SK-N-MC (cell line): ENCODE results near the gene DDX50.

Source experiments
- EZH2 ChIP-seq: fragments of 200-600 bp; sonication (generic); IDR thresholded peaks from one replicate; pipeline ENCODE4 v1.6.1; 2017; ENCODE audit warnings: antibody characterized with exemption
- FOXP2 ChIP-seq: optimal IDR thresholded peaks from 2 replicates; pipeline ENCODE3; 2011; ENCODE audit warnings: mild to moderate bottlenecking, moderate library complexity; ENCODE audit not compliant: insufficient read depth; ENCODE audit errors: extremely low read length, control extremely low read depth
- POLR2AphosphoS5 ChIP-seq: IDR thresholded peaks from 2 replicates; pipeline ENCODE4 v1.6.1; 2012; ENCODE audit warnings: mild to moderate bottlenecking, low read depth, low read length, borderline replicate concordance

DNA sequence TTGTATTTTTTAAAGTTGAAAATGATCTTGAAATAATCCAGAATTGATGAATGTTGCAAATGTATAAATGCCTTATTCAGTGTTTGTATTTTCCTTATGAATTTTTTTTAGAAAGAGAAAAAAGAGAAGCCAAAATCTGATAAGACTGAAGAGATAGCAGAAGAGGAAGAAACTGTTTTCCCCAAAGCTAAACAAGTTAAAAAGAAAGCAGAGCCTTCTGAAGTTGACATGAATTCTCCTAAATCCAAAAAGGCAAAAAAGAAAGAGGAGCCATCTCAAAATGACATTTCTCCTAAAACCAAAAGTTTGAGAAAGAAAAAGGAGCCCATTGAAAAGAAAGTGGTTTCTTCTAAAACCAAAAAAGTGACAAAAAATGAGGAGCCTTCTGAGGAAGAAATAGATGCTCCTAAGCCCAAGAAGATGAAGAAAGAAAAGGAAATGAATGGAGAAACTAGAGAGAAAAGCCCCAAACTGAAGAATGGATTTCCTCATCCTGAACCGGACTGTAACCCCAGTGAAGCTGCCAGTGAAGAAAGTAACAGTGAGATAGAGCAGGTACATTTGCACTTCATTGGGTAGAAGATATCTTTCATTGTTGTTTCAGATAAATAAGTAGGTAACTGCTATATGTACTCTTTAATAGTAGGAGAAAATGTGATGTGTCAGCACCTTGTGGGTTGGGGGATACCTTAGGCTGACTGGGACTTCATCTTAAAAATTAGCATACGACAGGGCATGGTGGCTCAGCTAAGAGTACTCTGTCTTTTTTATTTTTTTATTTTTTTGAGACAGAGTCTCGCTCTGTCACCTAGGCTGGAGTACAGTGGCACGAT lies 58.8 kb downstream of the DDX50 start:
- TF ChIP-seq POLR2AphosphoS5 (no peak), EZH2 (no peak), FOXP2 (no peak)
